SK-N-MC (cell line): ENCODE results near the gene CPLANE2.

Experiments used
- EZH2 ChIP-seq: fragments of 200-600 bp; sonication (generic); IDR thresholded peaks from one replicate; pipeline ENCODE4 v1.6.1; 2017; ENCODE audit warnings: antibody characterized with exemption
- POLR2AphosphoS5 ChIP-seq: IDR thresholded peaks from 2 replicates; pipeline ENCODE4 v1.6.1; 2012; ENCODE audit warnings: mild to moderate bottlenecking, low read depth, low read length, borderline replicate concordance

GRCh38 chr1:16209847-16210407, 27.1 kb downstream of the CPLANE2 start:
- no peak for TF ChIP-seq EZH2
- TF ChIP-seq POLR2AphosphoS5: no peak
